Body of pancreas (tissue), 4 donors: ENCODE measurements around the gene NDUFA11.

ENCODE experiments used
- POLR2A ChIP-seq, 3 donors: fragments of 450-650 bp; IDR thresholded peaks; one replicate each; pipeline ENCODE4 v1.6.1; 2016; ENCODE audit warnings: antibody characterized with exemption in 3 of 3, mild to moderate bottlenecking in 2 of 3
- TF ChIP-seq, protein P1 (sequence below), 7 experiments: fragments of 450-650 bp in 4 of 7; fragments of 200-600 bp in 3 of 7; sonication (generic) in 3 of 7; IDR thresholded peaks; one replicate each; pipeline ENCODE4 v1.5.1; 2016 to 2019; ENCODE audit warnings: antibody characterized with exemption in 7 of 7

DNA sequence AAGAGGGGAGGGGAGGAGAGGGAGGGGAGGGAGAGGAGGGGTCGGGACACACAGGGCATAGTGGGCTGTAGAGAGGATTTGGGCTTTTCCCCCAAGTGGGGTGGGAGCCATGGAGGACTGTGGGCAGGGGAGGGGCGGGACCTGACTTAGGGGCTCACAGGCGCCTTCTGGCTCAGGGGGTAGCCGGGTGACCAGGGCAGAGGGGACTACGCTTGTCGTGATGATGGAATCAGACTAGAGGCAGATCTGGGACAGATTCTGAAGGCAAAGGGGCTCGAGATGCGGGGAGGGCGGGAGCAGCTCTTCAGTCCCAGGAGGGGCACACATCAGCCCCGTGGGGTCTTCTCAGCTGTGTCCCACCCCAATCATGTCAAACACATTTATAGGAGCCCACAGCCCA, 13.5 kb downstream of the NDUFA11 start:
- TF ChIP-seq, protein P1, sequence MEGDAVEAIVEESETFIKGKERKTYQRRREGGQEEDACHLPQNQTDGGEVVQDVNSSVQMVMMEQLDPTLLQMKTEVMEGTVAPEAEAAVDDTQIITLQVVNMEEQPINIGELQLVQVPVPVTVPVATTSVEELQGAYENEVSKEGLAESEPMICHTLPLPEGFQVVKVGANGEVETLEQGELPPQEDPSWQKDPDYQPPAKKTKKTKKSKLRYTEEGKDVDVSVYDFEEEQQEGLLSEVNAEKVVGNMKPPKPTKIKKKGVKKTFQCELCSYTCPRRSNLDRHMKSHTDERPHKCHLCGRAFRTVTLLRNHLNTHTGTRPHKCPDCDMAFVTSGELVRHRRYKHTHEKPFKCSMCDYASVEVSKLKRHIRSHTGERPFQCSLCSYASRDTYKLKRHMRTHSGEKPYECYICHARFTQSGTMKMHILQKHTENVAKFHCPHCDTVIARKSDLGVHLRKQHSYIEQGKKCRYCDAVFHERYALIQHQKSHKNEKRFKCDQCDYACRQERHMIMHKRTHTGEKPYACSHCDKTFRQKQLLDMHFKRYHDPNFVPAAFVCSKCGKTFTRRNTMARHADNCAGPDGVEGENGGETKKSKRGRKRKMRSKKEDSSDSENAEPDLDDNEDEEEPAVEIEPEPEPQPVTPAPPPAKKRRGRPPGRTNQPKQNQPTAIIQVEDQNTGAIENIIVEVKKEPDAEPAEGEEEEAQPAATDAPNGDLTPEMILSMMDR (IDR thresholded peaks at IDR 0.05), result no peak
- no peak for TF ChIP-seq POLR2A (IDR thresholded peaks at IDR 0.05)
